Activated T-cell treated with anti-CD3 and anti-CD28 coated beads, Interleukin-2, amount 50 U/mL, for 1 hour (primary cell): ENCODE data around the gene BARD1.
"Not testable (repeated sequence)": the region's sequence is repeated elsewhere in the genome, so short reads cannot be mapped to it uniquely, and the experiment has no call there.

ENCODE experiments used
- DNase-seq: peaks from one replicate; pipeline ENCODE4 v3.0.0-alpha.2; 2020

BARD1 gene

GRCh38 chr2:214808981-214809750 lies at the start of gene BARD1:
Gene BARD1, minus strand, starts transcription at chr2:214809683. Its CDS starts 114 bp downstream, at chr2:214809569.
- no peak for DNase-seq

- no peak for DNase-seq
Measured at GRCh38 chr2:214856137-214856536, 46.7 kb upstream of the BARD1 start.

GRCh38 chr2:214853906-214854305 lies 44.4 kb upstream of the BARD1 start:
- no peak for DNase-seq

- DNase-seq: no peak
Measured at GRCh38 chr2:214843823-214844222, 34.3 kb upstream of the BARD1 start.

- no peak for DNase-seq
Measured at GRCh38 chr2:214839464-214839863, 30.0 kb upstream of the BARD1 start.

GRCh38 chr2:214837466-214837865 lies 28.0 kb upstream of the BARD1 start:
- no peak for DNase-seq

GRCh38 chr2:214836568-214836967 lies 27.1 kb upstream of the BARD1 start:
- no peak for DNase-seq

GRCh38 chr2:214830794-214831346 lies 21.4 kb upstream of the BARD1 start:
- no peak for DNase-seq

GRCh38 chr2:214816008-214816533 lies 6.6 kb upstream of the BARD1 start:
- no peak for DNase-seq

GRCh38 chr2:214810671-214811070 lies 1.2 kb upstream of the BARD1 start:
- DNase-seq: no peak

- DNase-seq: peak; percentile 97
Measured at GRCh38 chr2:214809751-214810564, 475 bp upstream of the BARD1 start.

- no peak for DNase-seq
Measured at GRCh38 chr2:214807653-214808052, 1.8 kb downstream of the BARD1 start.

GRCh38 chr2:214801768-214802397 lies 7.6 kb downstream of the BARD1 start:
- DNase-seq: no peak

GRCh38 chr2:214801068-214801467 lies 8.4 kb downstream of the BARD1 start:
- DNase-seq: no peak

GRCh38 chr2:214800180-214800579 lies 9.3 kb downstream of the BARD1 start:
- DNase-seq: no peak

GRCh38 chr2:214796911-214797310 lies 12.6 kb downstream of the BARD1 start:
- DNase-seq: no peak

GRCh38 chr2:214783181-214783580 lies 26.3 kb downstream of the BARD1 start:
- not testable (repeated sequence) for DNase-seq

- no peak for DNase-seq
Measured at GRCh38 chr2:214782671-214783070, 26.8 kb downstream of the BARD1 start.

GRCh38 chr2:214781226-214781625 lies 28.3 kb downstream of the BARD1 start:
- no peak for DNase-seq

- no peak for DNase-seq
Measured at GRCh38 chr2:214775971-214776370, 33.5 kb downstream of the BARD1 start.

GRCh38 chr2:214774108-214774507 lies 35.4 kb downstream of the BARD1 start:
- no peak for DNase-seq

GRCh38 chr2:214772443-214773015 lies 37.0 kb downstream of the BARD1 start:
- no peak for DNase-seq

- DNase-seq: no peak
Measured at GRCh38 chr2:214765180-214765579, 44.3 kb downstream of the BARD1 start.
